Karpas-422 (cell line): ENCODE results near the gene PHF20. TPM values are rescaled to one million over a fixed set of nuclear protein-coding genes. Genes with fewer than 3 reads are reported as not detected.
A peak's percentile ranks its signal among the peaks of the same experiment; 100 is the strongest.

Source experiments
- DNase-seq: peaks from one replicate; pipeline ENCODE4 v3.0.0-alpha.2; 2015
- H2AFZ ChIP-seq: fragments of 200-600 bp; sonication (generic); 2 replicates; pipeline ENCODE4 v1.6.1; 2014; ENCODE audit warnings: antibody characterized with exemption, low read length, mixed read lengths
- H3K27ac ChIP-seq: fragments of 200-600 bp; sonication (generic); 2 replicates; pipeline ENCODE4 v1.5.1; 2014; ENCODE audit warnings: mild to moderate bottlenecking, low read length, moderate library complexity
- H3K27me3 ChIP-seq: fragments of 200-600 bp; sonication (generic); 2 replicates; pipeline ENCODE4 v1.6.1; 2014; ENCODE audit warnings: low read length, mixed read lengths
- H3K36me3 ChIP-seq: fragments of 200-600 bp; sonication (generic); 2 replicates; pipeline ENCODE4 v1.6.1; 2014; ENCODE audit warnings: low read length, mixed read lengths; ENCODE audit not compliant: insufficient read depth
- H3K4me1 ChIP-seq: fragments of 200-600 bp; sonication (generic); 2 replicates; pipeline ENCODE4 v1.6.1; 2014; ENCODE audit warnings: mild to moderate bottlenecking, low read length, mixed read lengths
- H3K4me2 ChIP-seq: fragments of 200-600 bp; sonication (generic); 2 replicates; pipeline ENCODE4 v1.6.1; 2014; ENCODE audit warnings: low read length, low read depth, mild to moderate bottlenecking; ENCODE audit not compliant: poor library complexity, severe bottlenecking
- H3K4me3 ChIP-seq: fragments of 200-600 bp; sonication (generic); 2 replicates; pipeline ENCODE4 v1.5.1; 2014; ENCODE audit warnings: mild to moderate bottlenecking, antibody characterized with exemption, low read length, mixed read lengths
- H3K79me2 ChIP-seq: fragments of 200-600 bp; sonication (generic); 2 replicates; pipeline ENCODE4 v1.6.1; 2014; ENCODE audit warnings: mild to moderate bottlenecking, low read length, mixed read lengths
- H3K9ac ChIP-seq: fragments of 200-600 bp; sonication (generic); 2 replicates; pipeline ENCODE4 v1.6.0; 2014; ENCODE audit warnings: low read length
- H3K9me2 ChIP-seq: fragments of 200-600 bp; sonication (generic), shearing (Covaris generic); replicated peaks from 2 replicates; pipeline ENCODE4 v1.6.0; 2014; ENCODE audit warnings: mild to moderate bottlenecking, low read length, moderate library complexity; ENCODE audit not compliant: insufficient read depth
- H3K9me3 ChIP-seq: fragments of 300-700, 200-600 bp; sonication (generic); 2 replicates; pipeline ENCODE4 v1.6.1; 2014; ENCODE audit warnings: low read length, mixed read lengths
- H4K20me1 ChIP-seq: fragments of 200-600 bp; sonication (generic); 2 replicates; pipeline ENCODE4 v1.6.1; 2014; ENCODE audit warnings: mild to moderate bottlenecking, antibody characterized with exemption, low read length, low read depth; ENCODE audit not compliant: insufficient read depth
- total RNA-seq: library from RNA; depleted of rRNA; stranded (reverse); fragments of >200 nt; shearing (Covaris generic); gene quantifications from 2 replicates; pipeline ENCODE4 v1.2.3, GENCODE V29; 2014; ENCODE audit warnings: low replicate concordance

PHF20 gene
- total RNA-seq, 1 experiment from 2014 or later, result 27.8 TPM

DNA sequence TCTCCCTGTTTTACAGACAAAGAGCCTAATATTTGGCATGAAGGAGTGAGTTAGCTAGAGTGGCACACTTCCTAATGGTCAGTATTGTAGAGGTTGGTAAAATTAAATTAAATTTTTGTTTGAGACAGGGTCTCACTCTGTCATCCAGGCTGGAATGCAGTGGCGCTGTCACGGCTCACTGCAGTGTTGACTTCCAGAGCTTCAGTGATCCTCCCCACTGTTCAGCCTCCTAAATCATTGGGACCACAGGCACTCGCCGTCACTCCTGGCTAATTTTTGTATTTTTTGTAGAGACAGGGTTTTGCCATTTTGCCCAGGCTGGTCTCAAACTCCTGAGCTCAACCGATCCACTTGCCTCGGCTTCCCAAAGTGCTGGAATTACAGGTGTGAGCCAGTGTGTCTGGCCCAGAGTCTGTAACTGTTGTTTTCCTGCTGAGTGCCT, 111.5 kb downstream of the PHF20 start:
- Histone ChIP-seq H3K27me3 (no peaks in the 10 kb centered on the region), H3K4me1 (peaks cover 2% of the 10 kb centered on the region), H3K9ac (no peak overlapping the region), H4K20me1 (no peaks in the 10 kb centered on the region), H3K4me2 (no peak overlapping the region), H3K79me2 (peaks cover 28% of the 10 kb centered on the region), H2AFZ (no peak overlapping the region), H3K4me3 (no peak overlapping the region), H3K36me3 (no peaks in the 10 kb centered on the region), H3K27ac (no peak overlapping the region), H3K9me2 (no peaks in the 10 kb centered on the region), H3K9me3 (no peaks in the 10 kb centered on the region)
- no peak for DNase-seq

DNA sequence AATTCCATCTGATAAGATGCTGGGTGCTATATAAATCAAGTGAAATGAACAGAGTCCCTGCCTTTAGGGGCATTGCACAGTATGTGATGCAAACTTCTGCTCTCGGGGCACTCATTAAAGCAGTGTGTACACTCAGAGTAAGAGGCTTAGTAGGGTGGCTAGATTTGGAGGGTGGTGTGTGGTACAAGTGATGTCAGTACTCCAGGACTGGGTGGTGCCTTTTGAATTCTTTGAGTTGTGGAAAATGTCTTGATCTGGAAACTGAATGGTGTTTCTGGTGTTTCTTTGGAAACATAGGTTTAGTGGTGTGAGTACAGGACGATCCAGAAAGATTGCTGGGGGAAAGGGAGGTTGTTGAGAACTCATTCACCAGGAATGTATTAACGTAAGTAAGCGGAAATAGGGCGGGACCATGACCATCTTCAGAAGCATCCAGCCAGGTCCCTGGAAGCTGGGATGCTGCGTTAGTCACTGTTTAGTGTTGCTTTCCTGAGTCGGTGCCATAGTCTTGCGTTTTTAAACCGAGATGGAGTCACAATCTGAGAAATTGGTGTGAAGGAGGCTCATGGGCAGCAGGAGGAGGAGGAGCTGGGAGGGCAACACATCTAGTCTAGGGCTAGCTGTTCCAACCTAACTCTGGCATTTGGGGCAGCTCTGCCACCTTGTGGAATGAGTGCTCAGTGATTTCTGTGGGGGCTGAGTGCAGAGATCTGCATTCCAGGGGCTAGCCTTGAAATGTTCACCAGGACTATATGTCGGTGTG, 112.1 kb downstream of the PHF20 start:
- no peak overlapping the region for H3K4me2 ChIP-seq
- no peaks in the 10 kb centered on the region for H4K20me1 ChIP-seq
- H2AFZ ChIP-seq, result no peak overlapping the region
- no peaks in the 10 kb centered on the region for H3K27me3 ChIP-seq
- H3K9me2 ChIP-seq, result no peaks in the 10 kb centered on the region
- no peaks in the 10 kb centered on the region for H3K36me3 ChIP-seq
- peaks cover 3% of the 10 kb centered on the region for H3K4me1 ChIP-seq
- peak; percentile 89 for DNase-seq
- no peaks in the 10 kb centered on the region for H3K9me3 ChIP-seq
- no peak overlapping the region for H3K9ac ChIP-seq
- H3K79me2 ChIP-seq, result peaks cover 27% of the 10 kb centered on the region
- H3K27ac ChIP-seq, result no peak overlapping the region
- no peak overlapping the region for H3K4me3 ChIP-seq

DNA sequence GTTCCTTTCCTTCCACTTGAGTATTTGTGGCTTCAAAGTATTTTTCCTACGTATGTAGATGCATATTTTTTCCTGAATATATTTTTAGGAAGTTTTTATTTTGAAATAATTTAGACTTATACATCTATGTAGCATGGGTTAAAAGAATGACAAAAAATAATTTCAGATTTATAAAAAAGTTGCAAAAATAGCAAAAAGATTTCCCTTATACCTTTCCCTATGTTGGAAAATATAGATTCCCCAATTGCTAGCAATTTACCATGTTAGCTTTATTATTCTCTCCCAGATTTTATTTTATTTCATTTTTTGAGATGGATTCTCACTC, 112.7 kb downstream of the PHF20 start:
- Histone ChIP-seq H3K4me3 (no peak overlapping the region), H3K9me3 (no peaks in the 10 kb centered on the region), H4K20me1 (no peaks in the 10 kb centered on the region), H3K9me2 (no peaks in the 10 kb centered on the region), H3K79me2 (peaks cover 22% of the 10 kb centered on the region), H3K27me3 (no peaks in the 10 kb centered on the region), H3K4me2 (no peak overlapping the region), H3K36me3 (no peaks in the 10 kb centered on the region), H3K27ac (no peak overlapping the region), H3K9ac (no peak overlapping the region), H3K4me1 (peaks cover 3% of the 10 kb centered on the region), H2AFZ (no peak overlapping the region)
- no peak for DNase-seq

DNA sequence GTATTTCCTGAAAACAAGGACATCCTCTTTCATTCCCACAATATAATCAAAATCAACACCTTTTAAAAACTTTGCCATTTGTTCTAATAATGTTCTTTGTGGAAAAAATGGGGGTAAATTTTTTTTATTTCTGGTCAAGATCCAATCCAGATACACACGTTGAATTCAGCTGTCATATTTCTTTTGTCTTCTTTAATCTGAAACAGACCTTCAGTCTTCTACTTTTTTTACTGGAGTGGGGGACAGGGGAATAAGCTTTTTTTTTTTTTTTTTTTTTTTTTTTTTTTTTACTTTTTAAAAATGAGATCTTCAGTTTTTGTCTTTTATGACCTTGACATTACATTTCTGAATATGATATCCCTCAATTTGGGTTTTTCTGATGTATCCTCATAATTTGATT, 113.4 kb downstream of the PHF20 start:
- no peaks in the 10 kb centered on the region for H3K27me3 ChIP-seq
- no peaks in the 10 kb centered on the region for H3K9me3 ChIP-seq
- DNase-seq, result no peak
- H3K9me2 ChIP-seq, result no peaks in the 10 kb centered on the region
- no peak overlapping the region for H3K4me2 ChIP-seq
- H3K9ac ChIP-seq, result no peak overlapping the region
- H3K36me3 ChIP-seq, result no peaks in the 10 kb centered on the region
- H3K27ac ChIP-seq, result no peak overlapping the region
- H3K4me3 ChIP-seq, result no peak overlapping the region
- no peaks in the 10 kb centered on the region for H4K20me1 ChIP-seq
- H2AFZ ChIP-seq, result no peak overlapping the region
- H3K4me1 ChIP-seq, result peaks cover 3% of the 10 kb centered on the region
- H3K79me2 ChIP-seq, result peaks cover 15% of the 10 kb centered on the region

DNA sequence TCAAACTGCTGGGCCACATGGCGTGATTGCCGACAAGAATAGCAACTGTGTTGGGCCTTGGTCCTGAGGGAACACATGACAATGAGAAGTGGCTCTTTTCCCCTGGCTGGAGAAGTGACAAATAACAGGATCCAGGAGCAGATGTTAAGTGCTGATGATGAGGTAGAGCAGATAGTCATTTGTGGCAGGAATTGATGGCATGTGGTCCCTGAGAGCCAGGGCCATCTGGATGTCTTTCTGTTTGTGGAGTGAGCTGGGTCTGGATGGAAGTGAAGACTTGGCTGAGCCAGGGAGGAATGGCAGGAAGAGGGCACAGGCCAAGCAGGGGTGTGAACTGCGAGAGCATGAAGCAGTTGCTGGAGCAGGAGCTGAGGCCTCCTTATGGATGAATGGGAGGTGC, 114.7 kb downstream of the PHF20 start:
- Histone ChIP-seq H2AFZ (no peak overlapping the region), H3K4me3 (no peak overlapping the region), H3K79me2 (peaks cover 17% of the 10 kb centered on the region), H4K20me1 (no peaks in the 10 kb centered on the region), H3K9ac (no peak overlapping the region), H3K9me2 (no peaks in the 10 kb centered on the region), H3K4me1 (peaks cover 3% of the 10 kb centered on the region), H3K9me3 (no peaks in the 10 kb centered on the region), H3K27ac (no peak overlapping the region), H3K27me3 (no peaks in the 10 kb centered on the region), H3K36me3 (no peaks in the 10 kb centered on the region), H3K4me2 (no peak overlapping the region)
- DNase-seq, result no peak

DNA sequence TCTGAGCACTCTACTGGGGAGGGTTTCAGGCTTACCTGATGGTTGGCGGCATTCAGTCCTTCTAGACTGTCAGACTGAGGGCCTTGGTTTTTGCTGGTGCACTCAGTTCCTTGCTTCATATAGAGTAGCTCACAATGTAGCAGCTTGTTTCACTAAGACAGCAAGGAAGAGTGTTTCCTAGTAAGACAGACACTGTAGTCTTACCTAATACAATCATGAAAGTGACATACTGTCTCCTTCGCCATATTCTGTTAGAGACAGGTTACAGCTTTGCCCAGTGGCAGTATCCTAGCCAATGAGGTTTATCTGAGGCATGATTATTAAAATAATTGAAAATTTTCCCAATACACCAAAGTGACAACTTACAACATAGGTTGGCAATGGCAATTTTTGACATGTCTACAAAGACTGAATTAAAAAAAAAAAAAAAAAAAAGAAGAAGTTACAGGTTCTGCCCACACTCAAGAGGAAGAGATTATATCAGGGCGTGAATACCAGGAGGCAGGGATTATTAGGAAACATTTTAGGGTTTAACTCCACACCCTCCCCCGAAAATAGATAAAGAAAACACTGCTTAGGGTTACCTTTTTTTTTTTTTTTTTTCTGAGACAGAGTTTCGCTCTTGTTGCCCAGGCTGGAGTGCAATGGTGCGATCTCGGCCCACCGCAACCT, 115.7 kb downstream of the PHF20 start:
- no peaks in the 10 kb centered on the region for H3K9me2 ChIP-seq
- no peak overlapping the region for H3K9ac ChIP-seq
- H3K27ac ChIP-seq, result no peak overlapping the region
- H3K27me3 ChIP-seq, result no peaks in the 10 kb centered on the region
- no peaks in the 10 kb centered on the region for H3K9me3 ChIP-seq
- H3K79me2 ChIP-seq, result peaks cover 17% of the 10 kb centered on the region
- H3K4me1 ChIP-seq, result peaks cover 3% of the 10 kb centered on the region
- no peak overlapping the region for H3K4me2 ChIP-seq
- H3K4me3 ChIP-seq, result no peak overlapping the region
- H3K36me3 ChIP-seq, result no peaks in the 10 kb centered on the region
- no peak overlapping the region for H2AFZ ChIP-seq
- no peak for DNase-seq
- no peaks in the 10 kb centered on the region for H4K20me1 ChIP-seq

DNA sequence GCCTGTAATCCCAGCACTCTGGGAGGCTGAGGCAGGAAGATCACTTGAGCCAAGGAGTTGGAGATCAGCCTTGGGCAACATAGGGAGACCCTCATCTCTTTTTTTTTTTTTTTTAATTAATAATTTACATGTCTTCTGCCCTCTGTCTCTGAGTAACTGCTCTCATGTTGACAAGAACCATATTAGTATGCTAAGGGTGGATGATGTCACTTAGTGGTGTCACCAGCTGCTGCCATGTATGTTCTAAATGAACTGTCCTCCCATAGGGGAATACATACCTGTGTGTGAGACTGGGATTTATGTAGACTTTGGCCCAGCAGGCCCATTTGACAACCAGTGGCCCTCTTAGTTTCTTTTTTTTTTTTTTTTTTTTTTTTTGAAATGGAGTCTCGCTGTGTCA, 116.8 kb downstream of the PHF20 start:
- Histone ChIP-seq H3K4me3 (no peak overlapping the region), H3K4me1 (peaks cover 3% of the 10 kb centered on the region), H3K9me3 (no peaks in the 10 kb centered on the region), H3K27ac (no peak overlapping the region), H4K20me1 (no peaks in the 10 kb centered on the region), H3K4me2 (no peak overlapping the region), H3K9me2 (no peaks in the 10 kb centered on the region), H3K27me3 (no peaks in the 10 kb centered on the region), H3K79me2 (peaks cover 17% of the 10 kb centered on the region), H3K9ac (no peak overlapping the region), H3K36me3 (no peaks in the 10 kb centered on the region), H2AFZ (no peak overlapping the region)
- no peak for DNase-seq

DNA sequence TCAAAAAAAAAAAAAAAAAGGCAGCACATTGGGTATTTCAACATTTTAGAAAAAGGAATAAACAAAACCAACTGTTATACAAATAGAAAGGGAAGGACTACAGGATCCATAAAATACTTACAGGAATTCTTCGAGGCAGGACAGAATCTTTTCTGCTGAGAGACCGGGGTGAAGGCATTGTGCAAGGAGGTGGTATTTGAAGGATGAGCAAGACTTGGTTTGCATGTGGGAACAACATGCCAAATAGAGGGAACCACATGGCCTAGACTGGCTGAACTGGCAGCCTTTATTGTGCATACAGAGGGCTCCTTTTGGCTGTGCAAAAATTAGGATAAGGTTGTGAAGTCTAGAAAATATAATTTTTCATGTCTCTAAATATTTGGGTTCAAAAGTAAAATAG, 119.6 kb downstream of the PHF20 start:
- Histone ChIP-seq H3K4me2 (no peak overlapping the region), H3K9me3 (no peaks in the 10 kb centered on the region), H3K9ac (no peak overlapping the region), H3K27me3 (no peaks in the 10 kb centered on the region), H3K4me1 (peaks cover 3% of the 10 kb centered on the region), H3K4me3 (no peak overlapping the region), H4K20me1 (no peaks in the 10 kb centered on the region), H3K9me2 (no peaks in the 10 kb centered on the region), H3K27ac (no peak overlapping the region), H3K79me2 (peaks cover 13% of the 10 kb centered on the region; the same call in 1 of the 2 replicates), H2AFZ (no peak overlapping the region), H3K36me3 (no peaks in the 10 kb centered on the region)
- DNase-seq, result no peak
